Uterus (tissue), 4 donors: ENCODE results near the gene NCDN. TPM values are rescaled to one million over a fixed set of nuclear protein-coding genes. Genes with fewer than 3 reads are reported as not detected.

Source experiments
- DNase-seq, 2 donors: peaks; one replicate each; pipeline ENCODE4 v3.0.0-alpha.2; 2019 to 2020
- H3K27ac ChIP-seq, 2 donors: fragments of 200-600 bp; sonication (generic); 1 replicate in 1 of 2; 2 replicates in 1 of 2; pipeline ENCODE4 v1.5.1; 2016 to 2018
- H3K27me3 ChIP-seq, 2 donors: fragments of 200-600 bp; sonication (generic); one replicate each; pipeline ENCODE4 v1.5.1; 2018 to 2019; ENCODE audit warnings: control low read depth in 1 of 2
- H3K36me3 ChIP-seq, 2 donors: fragments of 200-600 bp; sonication (generic); one replicate each; pipeline ENCODE4 v1.5.1; 2019; ENCODE audit warnings: control low read depth in 1 of 2
- H3K4me1 ChIP-seq, 2 donors: fragments of 200-600 bp; sonication (generic); one replicate each; pipeline ENCODE4 v1.5.1; 2018 to 2019; ENCODE audit warnings: control low read depth in 1 of 2
- H3K4me3 ChIP-seq, 2 donors: fragments of 200-600 bp; sonication (generic); 1 replicate in 1 of 2; 2 replicates in 1 of 2; pipeline ENCODE4 v1.5.1; 2018 to 2019; ENCODE audit warnings: mild to moderate bottlenecking in 1 of 2
- H3K9me3 ChIP-seq, 2 donors: fragments of 200-600 bp; sonication (generic); one replicate each; pipeline ENCODE4 v1.5.1; 2019; ENCODE audit warnings: control low read depth in 1 of 2
- POLR2A ChIP-seq, 2 donors: fragments of 450-650 bp; IDR thresholded peaks; one replicate each; pipeline ENCODE4 v1.6.1; 2016; ENCODE audit warnings: antibody characterized with exemption in 2 of 2, mild to moderate bottlenecking in 1 of 2, moderate library complexity in 1 of 2
- intact Hi-C: fragments of 100-400 bp; cut with DNase I; formaldehyde crosslinking; loops from one replicate; pipeline ENCODE4 v1.15.1; 2023; ENCODE audit warnings: low total_unique reads
- total RNA-seq, 4 donors: library from RNA; depleted of rRNA in 3 of 4; stranded (reverse); fragments of >200 nt in 3 of 4; gene quantifications; one replicate each; pipeline versions ENCODE4 v1.1.0 to v1.2.4, GENCODE V29; 2014 to 2023
- TF ChIP-seq, protein P1 (sequence below), 4 experiments: fragments of 200-600 bp in 2 of 4; fragments of 450-650 bp in 2 of 4; sonication (generic) in 2 of 4; IDR thresholded peaks; one replicate each; pipeline ENCODE4 v1.5.1; 2016 to 2019; ENCODE audit warnings: antibody characterized with exemption in 4 of 4, mild to moderate bottlenecking in 2 of 4, moderate library complexity in 1 of 4
- donor health status: DM: yes; HTN: yes; CAD: no.

Gene NCDN
- total RNA-seq, 4 donors from 2014 or later, result 4.4 to 29.9 (median 17.0) TPM

DNA sequence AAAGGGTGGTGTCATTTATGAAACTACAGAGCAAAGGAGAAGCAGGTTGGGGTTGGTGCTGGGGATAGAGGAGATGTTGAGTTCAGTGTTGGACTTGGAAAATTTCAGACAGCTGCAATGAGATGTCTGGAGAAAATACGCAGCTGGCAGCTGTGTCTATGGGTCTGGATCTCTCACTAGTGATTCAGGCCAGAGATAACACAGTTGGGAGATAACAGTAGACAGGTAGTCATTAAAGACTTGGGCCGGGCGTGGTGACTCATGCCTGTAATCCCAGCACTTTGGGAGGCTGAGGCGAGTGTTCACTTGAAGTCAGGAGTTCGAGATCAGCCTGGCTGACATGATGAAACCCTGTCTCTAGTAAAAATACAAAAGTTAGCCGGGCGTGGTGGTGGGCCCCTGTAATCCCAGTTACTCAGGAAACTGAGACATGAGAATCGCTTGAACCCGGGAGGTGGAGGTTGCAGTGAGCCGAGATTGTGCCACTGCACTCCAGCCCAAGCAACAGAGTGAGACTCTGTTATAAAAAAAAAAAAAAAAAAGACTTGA, 13.1 kb downstream of the NCDN start:
- TF ChIP-seq POLR2A (IDR thresholded peaks at IDR 0.05), result no peak
- TF ChIP-seq, protein P1, sequence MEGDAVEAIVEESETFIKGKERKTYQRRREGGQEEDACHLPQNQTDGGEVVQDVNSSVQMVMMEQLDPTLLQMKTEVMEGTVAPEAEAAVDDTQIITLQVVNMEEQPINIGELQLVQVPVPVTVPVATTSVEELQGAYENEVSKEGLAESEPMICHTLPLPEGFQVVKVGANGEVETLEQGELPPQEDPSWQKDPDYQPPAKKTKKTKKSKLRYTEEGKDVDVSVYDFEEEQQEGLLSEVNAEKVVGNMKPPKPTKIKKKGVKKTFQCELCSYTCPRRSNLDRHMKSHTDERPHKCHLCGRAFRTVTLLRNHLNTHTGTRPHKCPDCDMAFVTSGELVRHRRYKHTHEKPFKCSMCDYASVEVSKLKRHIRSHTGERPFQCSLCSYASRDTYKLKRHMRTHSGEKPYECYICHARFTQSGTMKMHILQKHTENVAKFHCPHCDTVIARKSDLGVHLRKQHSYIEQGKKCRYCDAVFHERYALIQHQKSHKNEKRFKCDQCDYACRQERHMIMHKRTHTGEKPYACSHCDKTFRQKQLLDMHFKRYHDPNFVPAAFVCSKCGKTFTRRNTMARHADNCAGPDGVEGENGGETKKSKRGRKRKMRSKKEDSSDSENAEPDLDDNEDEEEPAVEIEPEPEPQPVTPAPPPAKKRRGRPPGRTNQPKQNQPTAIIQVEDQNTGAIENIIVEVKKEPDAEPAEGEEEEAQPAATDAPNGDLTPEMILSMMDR (IDR thresholded peaks at IDR 0.05), result no peak
- intact Hi-C loops, result no loop called here
- Histone ChIP-seq H3K27ac (no peak overlapping the region), H3K36me3 (no peaks in the 10 kb centered on the region), H3K27me3 (no peaks in the 10 kb centered on the region), H3K4me3 (no peak overlapping the region), H3K4me1 (peaks cover 0 to 7% of the 10 kb centered on the region in 2 donors), H3K9me3 (no peaks in the 10 kb centered on the region)
- DNase-seq, result no peak

DNA sequence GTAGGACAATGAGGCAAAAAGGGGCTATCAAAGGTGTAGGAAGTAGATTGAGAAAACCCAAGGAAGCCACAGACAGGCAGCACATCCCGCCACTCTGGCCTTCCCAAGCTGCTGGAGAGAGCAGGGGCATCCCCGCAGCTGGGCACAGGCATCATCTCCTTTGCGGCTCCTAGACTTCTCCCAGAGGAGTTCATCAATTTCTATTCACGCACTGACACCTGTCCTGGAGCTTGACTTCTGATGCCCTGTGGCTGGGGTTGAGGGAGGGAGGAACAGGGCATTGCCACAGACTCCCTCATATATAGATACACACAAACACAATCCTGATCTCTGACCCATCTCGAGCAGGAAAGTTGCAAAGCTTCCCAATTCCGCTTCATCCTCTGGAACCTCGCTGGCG, 13.7 kb downstream of the NCDN start:
- no peak overlapping the region for H3K27ac ChIP-seq
- DNase-seq, result no peak
- no peaks in the 10 kb centered on the region for H3K9me3 ChIP-seq
- peaks cover 0 to 7% of the 10 kb centered on the region in 2 donors for H3K4me1 ChIP-seq
- no peaks in the 10 kb centered on the region for H3K36me3 ChIP-seq
- H3K27me3 ChIP-seq, result no peaks in the 10 kb centered on the region
- intact Hi-C loops, result no loop called here
- no peak overlapping the region for H3K4me3 ChIP-seq
- no peak for TF ChIP-seq POLR2A (IDR thresholded peaks at IDR 0.05)
- TF ChIP-seq, protein P1 (IDR thresholded peaks at IDR 0.05), result no peak

DNA sequence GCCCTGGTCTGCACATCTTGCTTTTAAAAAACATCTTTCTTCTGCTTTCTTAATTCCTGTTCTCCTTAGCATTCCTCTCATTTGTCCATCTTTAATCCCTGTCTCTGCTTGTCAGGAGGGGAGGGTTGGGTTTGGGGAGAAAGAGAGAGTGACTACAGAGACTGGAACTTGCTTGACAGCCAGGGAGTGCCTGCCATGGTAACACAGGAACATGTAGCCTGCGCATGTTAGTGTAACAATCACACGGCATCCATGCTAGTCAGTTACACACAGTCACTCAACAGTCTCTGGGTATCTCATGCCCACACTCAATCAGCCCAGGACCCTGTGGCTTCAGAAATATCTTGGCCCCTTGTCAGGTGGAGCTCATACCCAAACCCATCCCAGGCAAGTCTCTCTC, 14.7 kb downstream of the NCDN start:
- Histone ChIP-seq H3K27ac (no peak overlapping the region), H3K4me1 (peaks cover 0 to 7% of the 10 kb centered on the region in 2 donors), H3K27me3 (no peaks in the 10 kb centered on the region), H3K4me3 (no peak overlapping the region), H3K36me3 (no peaks in the 10 kb centered on the region), H3K9me3 (no peaks in the 10 kb centered on the region)
- no peak for TF ChIP-seq POLR2A (IDR thresholded peaks at IDR 0.05)
- TF ChIP-seq, protein P1 (IDR thresholded peaks at IDR 0.05), result no peak
- DNase-seq, result no peak
- intact Hi-C loops, result no loop called here

DNA sequence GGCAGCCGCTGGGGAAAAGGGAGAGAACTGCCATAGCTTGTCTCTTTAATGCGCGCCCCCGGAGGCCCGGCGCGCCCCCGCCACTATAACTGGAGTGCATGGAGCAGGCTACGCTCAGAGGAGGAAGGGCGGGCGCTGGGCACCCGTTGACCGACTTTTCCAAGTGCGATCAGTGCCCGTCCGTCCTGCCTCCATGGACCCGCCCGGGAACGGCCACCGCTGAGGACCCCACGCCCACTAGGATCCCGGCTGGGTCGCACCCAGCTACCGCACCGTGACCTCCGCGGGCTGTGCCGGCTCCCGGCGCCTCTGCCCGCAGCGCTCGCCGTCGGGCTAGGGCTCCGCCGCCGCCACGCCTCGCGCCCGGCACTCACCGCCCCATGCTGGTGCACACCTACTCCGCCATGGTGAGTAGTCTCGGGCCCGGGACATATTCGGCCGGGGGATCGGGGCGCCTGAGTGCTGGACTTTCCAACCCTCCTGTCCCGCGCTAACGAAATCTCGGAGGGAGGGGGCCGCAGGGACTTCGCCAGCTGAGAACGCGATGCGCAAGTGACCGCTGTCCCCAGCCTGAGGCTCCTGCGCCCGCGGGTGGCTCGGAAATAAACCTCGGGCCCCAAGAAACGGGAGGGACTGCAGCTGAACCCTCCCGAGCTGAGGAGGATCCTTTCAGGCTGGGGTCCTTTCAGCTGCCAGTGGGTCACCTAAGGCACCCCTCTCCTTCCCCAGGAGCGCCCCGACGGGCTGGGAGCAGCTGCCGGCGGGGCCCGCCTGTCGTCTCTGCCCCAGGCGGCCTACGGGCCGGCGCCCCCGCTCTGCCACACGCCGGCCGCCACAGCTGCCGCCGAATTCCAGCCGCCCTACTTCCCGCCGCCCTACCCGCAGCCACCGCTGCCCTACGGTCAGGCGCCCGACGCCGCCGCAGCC, 15.9 kb downstream of the NCDN start, which contains the start of gene TFAP2E:
TSS of gene TFAP2E (plus strand) at position 117 of the 927 bp plus-strand sequence. CDS start at position 381, 264 bp downstream.
- intact Hi-C loops, result no loop called here
- Histone ChIP-seq H3K4me3 (peak within 1 kb of the TSS in 1 of 2 donors; percentile 2), H3K4me1 (peaks cover 0 to 7% of the 10 kb centered on the region in 2 donors), H3K36me3 (no peaks in the 10 kb centered on the region), H3K27ac (no peak within 1 kb of the TSS), H3K27me3 (no peaks in the 10 kb centered on the region), H3K9me3 (no peaks in the 10 kb centered on the region)
- TF ChIP-seq POLR2A (IDR thresholded peaks at IDR 0.05), result no peak
- TF ChIP-seq, protein P1 (IDR thresholded peaks at IDR 0.05), result no peak
- no peak for DNase-seq

DNA sequence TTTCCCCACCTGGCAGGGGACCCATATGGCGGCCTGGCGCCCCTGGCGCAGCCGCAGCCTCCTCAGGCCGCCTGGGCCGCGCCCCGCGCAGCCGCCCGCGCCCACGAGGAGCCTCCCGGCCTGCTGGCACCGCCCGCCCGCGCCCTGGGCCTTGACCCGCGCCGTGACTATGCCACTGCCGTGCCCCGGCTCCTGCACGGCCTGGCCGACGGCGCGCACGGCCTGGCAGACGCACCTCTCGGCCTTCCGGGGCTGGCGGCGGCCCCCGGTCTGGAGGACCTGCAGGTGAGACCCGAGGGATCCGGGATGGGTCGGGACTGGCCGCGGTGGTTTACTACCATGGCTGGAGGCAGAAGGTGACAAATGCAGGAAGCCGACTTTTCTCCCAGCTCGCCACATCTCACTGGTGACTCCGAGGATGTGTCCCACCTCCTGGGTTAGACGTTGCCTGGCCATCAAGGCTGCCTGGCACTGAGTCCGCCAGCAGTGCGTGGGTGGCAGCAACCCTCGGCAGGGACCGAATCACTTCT, 16.6 kb downstream of the NCDN start:
- intact Hi-C loops, result no loop called here
- no peak overlapping the region for H3K27ac ChIP-seq
- peaks cover 0 to 7% of the 10 kb centered on the region in 2 donors for H3K4me1 ChIP-seq
- no peak overlapping the region for H3K4me3 ChIP-seq
- no peaks in the 10 kb centered on the region for H3K9me3 ChIP-seq
- no peaks in the 10 kb centered on the region for H3K36me3 ChIP-seq
- DNase-seq, result no peak
- H3K27me3 ChIP-seq, result no peaks in the 10 kb centered on the region
- no peak for TF ChIP-seq POLR2A (IDR thresholded peaks at IDR 0.05)
- TF ChIP-seq, protein P1 (IDR thresholded peaks at IDR 0.05), result no peak
